Natural killer cell (primary cell): Measurements from ENCODE around the gene CFAP300. TPM values are rescaled to one million over a fixed set of nuclear protein-coding genes. Genes with fewer than 3 reads are reported as not detected.

Experiments
- ATAC-seq, 3 donors: fragments of 150-1000 bp in 2 of 3; fragments of 200-7000 bp in 1 of 3; cut with Tn5 transposase; 1 replicate in 1 of 3; 2 replicates in 2 of 3; pipeline ENCODE4 v1.10.0; 2021; ENCODE audit warnings: mild to moderate bottlenecking in 2 of 3, moderate library complexity in 2 of 3
- DNase-seq, 2 donors: peaks; one replicate each; pipeline versions ENCODE4 v3.0.0 to v3.0.0-alpha.2; 2013 to 2021; ENCODE audit warnings: mixed read lengths in 1 of 2
- H3K27ac ChIP-seq: one replicate; pipeline ENCODE4 v1.5.1; 2013; ENCODE audit warnings: mild to moderate bottlenecking, low read length
- H3K27me3 ChIP-seq: one replicate; pipeline ENCODE4 v1.6.1; 2013; ENCODE audit warnings: low read length; ENCODE audit not compliant: control insufficient read depth, insufficient read depth
- H3K36me3 ChIP-seq: one replicate; pipeline ENCODE4 v1.6.1; 2013; ENCODE audit warnings: low read length; ENCODE audit not compliant: control insufficient read depth, insufficient read depth
- H3K4me1 ChIP-seq: one replicate; pipeline ENCODE4 v1.6.1; 2013; ENCODE audit warnings: low read length; ENCODE audit not compliant: control insufficient read depth, insufficient read depth
- H3K4me3 ChIP-seq: one replicate; pipeline ENCODE4 v1.5.1; 2013; ENCODE audit warnings: low read length
- H3K9me3 ChIP-seq: one replicate; pipeline ENCODE4 v1.6.1; 2013; ENCODE audit warnings: low read length; ENCODE audit not compliant: control insufficient read depth, insufficient read depth
- H3K27ac Mint-ChIP-seq, 2 donors: one replicate each; pipeline ENCODE4 v1.8.0; 2022; ENCODE audit warnings: mild to moderate bottlenecking in 2 of 2, mixed read lengths in 2 of 2, moderate library complexity in 1 of 2
- H3K27me3 Mint-ChIP-seq, 2 donors: one replicate each; pipeline ENCODE4 v1.8.0; 2022; ENCODE audit warnings: low read depth in 2 of 2, mixed read lengths in 2 of 2
- H3K36me3 Mint-ChIP-seq: one replicate; pipeline ENCODE4 v1.8.0; 2022; ENCODE audit warnings: mixed read lengths
- H3K4me1 Mint-ChIP-seq, 2 donors: one replicate each; pipeline ENCODE4 v1.8.0; 2022; ENCODE audit warnings: mixed read lengths in 2 of 2
- H3K4me3 Mint-ChIP-seq: one replicate; pipeline ENCODE4 v1.8.0; 2022; ENCODE audit warnings: mild to moderate bottlenecking, moderate library complexity, mixed read lengths
- H3K9me3 Mint-ChIP-seq, 2 donors: one replicate each; pipeline ENCODE4 v1.8.0; 2022; ENCODE audit warnings: mixed read lengths in 2 of 2
- CTCF ChIP-seq: fragments of 200-600 bp; IDR thresholded peaks from one replicate; pipeline ENCODE4 v1.8.0; 2022; ENCODE audit warnings: antibody characterized with exemption
- WGBS: methylation state at CpG from one replicate; pipeline ENCODE4 v1.1.7; 2013; ENCODE audit warnings: missing lambda C conversion rate; ENCODE audit not compliant: insufficient coverage; 5-methylcytosine and 5-hydroxymethylcytosine counted together
- intact Hi-C: fragments of 100-400 bp; cut with micrococcal nuclease; formaldehyde crosslinking; loops from one replicate; pipeline ENCODE4 v1.14.2; 2022
- total RNA-seq, 4 donors: library from RNA; stranded (reverse); fragments of 120-200 nt in 1 of 4; gene quantifications; one replicate each; pipeline versions ENCODE4 v1.2.3 to v1.2.4, GENCODE V29; 2013 to 2022

CFAP300 gene
- total RNA-seq, 3 donors from 2014 or later (not counting 1 experiment from before 2014, with no cell fraction given) = not detected

GRCh38 chr11:102005306-102005705 is 41.9 kb upstream of the CFAP300 start:
- Mint-ChIP-seq H3K27ac (no peak overlapping the region), H3K4me1 (no peaks in the 10 kb centered on the region), H3K27me3 (peaks cover 6 to 8% of the 10 kb centered on the region in 2 donors), H3K36me3 (no peaks in the 10 kb centered on the region), H3K9me3 (no peaks in the 10 kb centered on the region), H3K4me3 (no peak overlapping the region)
- H3K36me3 ChIP-seq = no peaks in the 10 kb centered on the region
- DNase-seq = no peak
- intact Hi-C loops = loop anchor here (5.0 kb wide), 1 partner anchor 1428 kb away; no protein-coding TSS in a partner anchor
- H3K4me1 ChIP-seq = no peaks in the 10 kb centered on the region
- ATAC-seq = no peak
- no peak overlapping the region for H3K4me3 ChIP-seq
- no peaks in the 10 kb centered on the region for H3K9me3 ChIP-seq
- H3K27me3 ChIP-seq = no peaks in the 10 kb centered on the region
- H3K27ac ChIP-seq = no peak overlapping the region
- WGBS = 84% methylated on average over 4 of the region's 4 CpGs
- no peak for TF ChIP-seq CTCF

GRCh38 chr11:102006835-102007566 is 40.2 kb upstream of the CFAP300 start:
- no peaks in the 10 kb centered on the region for H3K36me3 Mint-ChIP-seq
- no peaks in the 10 kb centered on the region for H3K36me3 ChIP-seq
- no peaks in the 10 kb centered on the region for H3K9me3 Mint-ChIP-seq
- H3K4me3 Mint-ChIP-seq = no peak overlapping the region
- H3K27me3 ChIP-seq = no peaks in the 10 kb centered on the region
- no peaks in the 10 kb centered on the region for H3K4me1 ChIP-seq
- H3K9me3 ChIP-seq = no peaks in the 10 kb centered on the region
- no peaks in the 10 kb centered on the region for H3K4me1 Mint-ChIP-seq
- 94% methylated on average over 4 of the region's 7 CpGs for WGBS
- peaks cover 8 to 9% of the 10 kb centered on the region in 2 donors for H3K27me3 Mint-ChIP-seq
- ATAC-seq (no peak), DNase-seq (no peak)
- H3K4me3 ChIP-seq = no peak overlapping the region
- no peak overlapping the region for H3K27ac Mint-ChIP-seq
- intact Hi-C loops = loop anchor here (1.0 to 5.0 kb wide), 2 partner anchors 147 to 1430 kb away; no protein-coding TSS in a partner anchor
- no peak for TF ChIP-seq CTCF
- no peak overlapping the region for H3K27ac ChIP-seq

GRCh38 chr11:102007567-102008437 is 39.4 kb upstream of the CFAP300 start:
- Histone ChIP-seq H3K9me3 (no peaks in the 10 kb centered on the region), H3K27ac (no peak overlapping the region), H3K36me3 (no peaks in the 10 kb centered on the region), H3K27me3 (no peaks in the 10 kb centered on the region), H3K4me1 (no peaks in the 10 kb centered on the region), H3K4me3 (no peak overlapping the region)
- H3K27me3 Mint-ChIP-seq = peaks cover 12 to 16% of the 10 kb centered on the region in 2 donors
- H3K9me3 Mint-ChIP-seq = no peaks in the 10 kb centered on the region
- DNase-seq (peak in 1 of 2 donors; percentile 47), ATAC-seq (peak in 2 of 3 donors; percentile 57 to 73)
- H3K36me3 Mint-ChIP-seq = no peaks in the 10 kb centered on the region
- peak; percentile 78 for TF ChIP-seq CTCF
- intact Hi-C loops = loop anchor here (1.0 to 5.0 kb wide), 2 partner anchors 148 to 1431 kb away; no protein-coding TSS in a partner anchor
- H3K27ac Mint-ChIP-seq = no peak overlapping the region
- no peak overlapping the region for H3K4me3 Mint-ChIP-seq
- 100% methylated on average over 1 of the region's 4 CpGs for WGBS
- H3K4me1 Mint-ChIP-seq = no peaks in the 10 kb centered on the region
